SK-MEL-5 (cell line): ENCODE data around the gene KSR2. TPM values are rescaled to one million over a fixed set of nuclear protein-coding genes. Genes with fewer than 3 reads are reported as not detected.

ENCODE experiments used
- DNase-seq: peaks from one replicate; pipeline ENCODE4 v3.0.0-alpha.2; 2016; ENCODE audit warnings: low read depth, low spot score
- in situ Hi-C: cut with HindIII; loops from 2 replicates; pipeline ENCODE4 v1.10.0; 2016; ENCODE audit warnings: low sequenced_read_pairs, high pct_unique_total_duplicates, low pct_unique_long_range_greater_than_20kb
- total RNA-seq: library from RNA; depleted of rRNA; stranded (reverse); fragments of >200 nt; shearing (Covaris generic); gene quantifications from 2 replicates; pipeline ENCODE4 v1.2.3, GENCODE V29; 2014; rRNA removed

KSR2 gene
- total RNA-seq, 1 experiment from 2014 or later = 0.03 TPM

DNA sequence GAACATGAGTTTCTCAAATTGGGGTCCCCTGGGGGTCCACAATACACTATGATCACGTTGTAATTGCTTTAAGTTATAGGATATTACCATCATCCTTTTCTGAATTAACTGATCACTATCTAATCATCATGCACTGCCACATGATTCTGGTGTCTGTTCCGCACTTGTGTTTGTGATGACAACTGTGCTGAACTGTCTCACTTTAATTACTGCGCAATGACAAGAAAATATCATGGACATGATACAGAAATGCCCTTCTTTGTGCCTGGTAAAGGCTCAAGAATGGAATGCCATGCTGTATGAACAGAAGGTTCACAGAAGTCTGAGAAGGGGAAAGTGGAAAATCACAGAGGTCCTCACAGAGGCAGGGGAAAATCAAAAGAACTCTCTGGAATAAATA lies 541.6 kb downstream of the KSR2 start:
- in situ Hi-C loops = no loop called here

DNA sequence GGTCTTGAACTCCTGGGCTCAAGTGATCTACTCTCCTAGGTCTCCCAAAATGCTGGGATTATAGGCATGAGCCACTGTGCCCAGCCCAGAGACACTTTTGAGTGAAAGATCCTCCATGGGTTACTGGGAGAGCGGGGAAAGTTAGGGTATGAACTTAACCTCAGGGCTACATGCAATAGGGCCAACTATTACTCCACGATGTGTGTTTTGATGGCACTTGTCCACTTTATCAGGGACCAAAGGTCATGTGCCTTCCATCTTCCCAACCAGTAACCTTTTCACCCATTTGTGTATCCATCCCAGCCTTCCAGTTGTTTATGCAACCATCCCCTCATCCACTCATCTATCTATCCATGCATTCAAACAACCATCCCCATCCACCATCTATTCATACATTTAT lies 546.8 kb downstream of the KSR2 start:
- DNase-seq = no peak
- in situ Hi-C loops = no loop called here

More for the DNA sequence above, 541.6 kb downstream of the KSR2 start:
- DNase-seq = no peak

DNA sequence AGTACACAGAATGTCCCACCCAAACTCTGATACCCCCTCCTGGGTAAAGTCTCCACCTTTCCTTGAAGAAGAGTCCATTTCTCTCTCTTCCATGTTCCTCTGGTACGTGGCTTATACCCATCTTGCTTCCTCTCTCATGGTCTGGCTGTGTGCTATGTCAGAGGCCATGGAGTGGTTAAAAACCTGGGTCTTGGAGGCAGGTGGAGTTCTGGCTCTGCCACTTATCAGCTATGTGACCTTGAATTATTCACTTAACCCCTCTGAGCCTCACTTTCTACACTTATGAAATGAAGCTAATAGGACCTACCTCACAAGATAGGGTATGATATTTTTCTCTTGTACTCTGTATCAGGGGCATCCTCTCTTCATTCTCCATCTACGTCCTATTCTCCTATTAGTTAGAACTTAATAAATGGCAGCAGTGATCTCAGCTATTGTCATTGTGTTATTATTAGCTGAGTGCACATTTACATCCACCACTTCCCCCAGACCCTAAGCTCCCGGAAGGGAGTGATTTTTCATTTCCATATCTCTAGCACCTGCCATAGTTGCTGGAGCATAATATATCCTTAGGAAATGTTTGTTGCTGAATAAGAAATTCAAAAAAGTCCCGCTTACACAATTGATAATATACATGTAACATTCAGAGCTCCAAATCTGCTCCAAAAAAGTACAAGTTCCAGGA lies 547.6 kb downstream of the KSR2 start:
- no peak for DNase-seq
- in situ Hi-C loops = no loop called here

DNA sequence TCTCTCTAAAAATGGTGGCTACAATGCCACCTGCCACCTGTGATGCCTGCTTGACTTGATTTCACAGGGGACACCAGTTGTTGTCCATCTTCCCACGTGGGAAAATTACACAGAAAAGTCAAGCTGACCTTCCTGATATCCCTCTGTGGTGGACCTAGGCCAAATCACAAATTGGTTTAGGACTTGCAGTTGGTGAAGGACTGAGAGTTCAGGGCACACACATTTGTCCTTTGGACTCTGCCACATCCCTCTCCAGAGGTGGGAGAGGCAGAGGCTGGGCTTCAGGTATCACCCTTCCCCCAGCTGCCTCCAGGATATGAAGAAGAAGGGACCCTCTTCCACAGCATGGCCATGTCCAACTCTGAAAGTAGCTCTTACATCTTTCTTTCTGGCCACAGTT lies 551.8 kb downstream of the KSR2 start:
- no peak for DNase-seq
- in situ Hi-C loops = no loop called here

DNA sequence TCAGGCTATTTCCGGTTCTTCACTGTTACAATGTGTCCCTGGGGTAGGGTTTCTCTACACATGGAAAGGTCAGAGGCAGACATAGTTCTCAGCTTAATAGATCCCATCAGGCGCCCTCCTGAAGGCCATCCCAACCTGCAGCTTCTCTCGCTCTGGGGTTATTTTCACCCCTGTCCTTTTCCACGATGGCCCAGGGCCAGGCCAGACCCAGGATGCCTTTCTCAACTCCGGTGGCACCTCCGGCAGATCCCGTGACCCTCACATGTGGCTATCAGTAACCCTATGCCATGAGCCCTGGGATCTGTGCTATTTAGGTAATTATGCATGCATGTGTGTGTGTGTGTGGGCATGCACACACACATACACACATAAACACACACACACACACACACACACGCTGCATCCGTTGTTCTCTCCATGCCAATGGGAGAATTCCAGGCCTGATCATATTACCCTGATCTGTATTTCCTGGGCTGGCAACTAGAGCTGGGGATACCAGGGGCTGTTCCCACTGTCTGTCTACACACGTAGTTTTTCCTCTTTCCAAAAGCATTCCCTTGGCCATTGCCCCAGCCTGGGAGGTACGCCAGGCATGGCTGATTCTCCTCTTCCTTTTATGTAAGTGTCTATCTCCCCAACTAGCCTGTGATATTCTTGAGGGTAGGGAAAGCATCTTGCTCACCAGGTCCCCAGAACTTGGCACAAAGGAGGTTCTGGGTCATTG lies 556.2 kb downstream of the KSR2 start:
- in situ Hi-C loops = no loop called here

DNA sequence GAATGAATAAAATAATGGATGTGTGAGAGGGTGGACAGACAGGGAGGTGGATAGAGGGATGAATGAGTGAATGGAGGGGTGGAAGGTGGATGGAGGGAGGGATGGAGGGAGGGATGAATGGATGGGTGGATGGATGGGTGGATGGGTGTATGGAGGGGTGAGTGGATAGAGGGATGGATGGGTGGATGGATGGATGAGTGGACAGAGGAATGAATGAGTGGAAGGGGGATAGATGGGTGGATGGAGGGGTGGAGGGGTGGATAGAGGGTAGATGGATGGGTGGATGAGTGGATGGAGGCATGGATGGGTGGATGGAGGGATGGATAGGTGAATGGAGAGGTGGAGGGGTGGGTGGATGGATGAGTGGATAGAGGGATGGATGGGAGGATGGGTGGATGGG lies 559.5 kb downstream of the KSR2 start:
- no peak for DNase-seq
- in situ Hi-C loops = no loop called here

More for the DNA sequence above, 556.2 kb downstream of the KSR2 start:
- DNase-seq = no peak

DNA sequence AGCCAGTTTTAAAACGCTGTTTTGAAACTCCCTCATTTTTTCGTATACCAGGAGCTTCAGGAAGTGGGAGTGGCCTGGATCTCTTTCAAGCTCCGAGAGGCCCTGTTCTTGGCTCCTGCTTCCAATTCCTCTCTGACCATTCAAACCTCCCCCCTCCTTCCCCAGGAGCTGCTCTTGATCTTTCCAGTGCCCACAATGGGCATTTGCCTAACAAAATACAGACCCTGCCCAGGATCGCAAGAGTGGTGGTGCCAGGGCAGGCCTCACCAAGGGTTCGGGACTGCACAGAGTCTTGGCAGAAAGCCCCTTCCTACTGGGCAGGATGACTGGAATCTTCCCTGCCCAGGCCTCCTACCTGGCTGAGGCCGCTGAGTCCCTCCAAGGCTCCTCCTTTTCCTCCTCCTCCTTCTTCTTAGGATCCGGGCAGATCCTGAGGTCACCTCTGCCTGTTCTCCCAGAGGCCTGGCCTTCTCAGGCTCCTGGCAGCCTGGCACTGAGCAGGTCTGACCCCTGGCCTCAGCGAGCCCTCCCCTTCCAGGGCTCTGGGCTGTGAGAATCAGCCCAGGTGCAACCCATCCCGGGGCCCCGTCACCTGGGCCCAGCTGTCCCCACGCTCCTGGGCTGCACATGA lies 560.5 kb downstream of the KSR2 start:
- in situ Hi-C loops = no loop called here
- DNase-seq = no peak

DNA sequence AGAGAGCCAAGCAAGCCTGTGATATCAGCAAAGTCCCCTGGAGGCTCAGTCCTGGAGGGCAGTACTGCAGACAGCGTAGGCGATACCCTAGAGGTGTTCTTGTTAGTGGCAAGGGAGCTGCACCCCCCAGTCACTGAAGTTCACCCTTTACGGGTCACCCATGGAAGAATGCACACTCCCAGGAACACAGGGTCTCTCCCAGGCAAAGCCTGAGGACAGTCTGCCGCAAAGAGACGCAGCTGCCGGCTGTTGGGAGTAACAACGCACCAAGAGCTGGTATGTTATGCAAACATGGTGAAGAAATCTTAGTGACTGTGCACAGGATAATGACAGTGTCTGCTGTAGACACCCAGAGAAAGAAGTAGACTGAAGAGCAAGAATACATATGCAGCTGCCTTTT lies 563.9 kb downstream of the KSR2 start:
- in situ Hi-C loops = no loop called here
- DNase-seq = no peak

DNA sequence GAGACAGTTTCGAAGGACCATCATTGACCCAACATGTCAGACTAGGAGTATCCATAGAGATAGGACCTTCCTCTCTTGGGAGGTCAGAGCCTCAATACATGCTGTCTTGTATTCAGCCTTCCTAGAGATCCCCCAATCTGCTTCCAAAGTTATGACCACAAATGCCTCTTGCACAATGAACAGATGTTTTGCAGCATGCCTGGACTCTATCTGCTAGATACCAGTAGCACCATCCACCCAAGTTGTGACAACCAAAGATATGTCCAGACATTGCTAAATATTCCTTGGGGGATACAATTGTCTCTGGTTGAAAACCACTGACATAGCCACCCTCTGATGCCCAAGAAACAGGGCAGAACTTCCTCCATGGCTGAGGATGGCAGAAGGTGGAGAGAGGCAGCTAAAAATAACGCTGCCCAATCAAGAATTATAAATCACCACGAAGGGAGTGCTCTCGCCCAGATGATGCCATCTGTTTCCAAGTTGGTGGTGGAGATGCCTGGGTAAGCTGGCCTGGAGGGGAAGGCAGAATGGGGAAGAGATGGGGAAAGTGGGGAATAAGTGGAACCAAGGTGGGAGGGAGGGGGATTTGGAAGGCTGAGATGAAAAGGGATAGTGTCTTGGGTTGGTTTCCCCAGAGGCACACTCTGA lies 564.5 kb downstream of the KSR2 start:
- DNase-seq = no peak
- in situ Hi-C loops = no loop called here

DNA sequence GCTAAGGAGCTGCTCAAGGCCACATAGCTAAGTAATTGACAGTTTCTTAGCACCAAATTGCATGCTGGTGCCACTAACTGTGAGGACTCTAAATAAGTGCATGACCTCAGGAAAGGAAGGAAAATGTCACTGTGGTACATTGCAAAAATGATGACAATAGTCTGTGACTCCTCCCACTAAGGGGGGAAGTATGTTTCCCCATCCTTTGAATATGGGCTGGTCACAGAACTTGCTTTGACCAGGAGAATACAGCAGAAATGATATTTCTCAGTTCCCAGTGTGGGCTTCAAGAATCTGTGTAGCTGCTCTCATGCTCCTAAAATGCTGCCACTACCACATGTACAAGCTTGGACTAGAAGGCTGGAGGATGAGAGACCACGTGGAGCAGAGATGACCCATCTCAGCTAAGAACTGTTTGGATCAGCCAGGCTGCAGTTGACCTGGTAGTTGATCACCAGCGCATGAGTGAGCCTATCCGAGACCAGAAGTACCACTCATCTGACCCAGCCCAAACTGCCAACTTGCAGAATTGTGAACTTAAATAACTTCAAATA lies 565.1 kb downstream of the KSR2 start:
- no peak for DNase-seq
- in situ Hi-C loops = no loop called here

Other genes with a start within 250 kb of the KSR2 start
- gene RFC5, start 47.7 kb upstream of the KSR2 start, total RNA-seq = 37.6 and 43.3 TPM in 2 replicates
- gene WSB2, start 92.2 kb upstream of the KSR2 start, total RNA-seq = 223 and 248 TPM in 2 replicates
- gene VSIG10, start 135.0 kb upstream of the KSR2 start, total RNA-seq = 28.1 and 32.2 TPM in 2 replicates
- gene PEBP1, start 167.1 kb upstream of the KSR2 start, total RNA-seq = 512 and 576 TPM in 2 replicates